T-helper 1 cell treated with Interleukin-12 subunit alpha and Interleukin-12 subunit beta and Interleukin-4 antibody, amounts not matched to agents 30 μg/mL and 1 μg/mL, for 36 hours (primary cell): Measurements from ENCODE around the gene CAB39L.

Source experiments
- H3K27ac Mint-ChIP-seq: one replicate; pipeline ENCODE4 v1.8.0; 2021; ENCODE audit warnings: mild to moderate bottlenecking, mixed read lengths
- H3K27me3 Mint-ChIP-seq: one replicate; pipeline ENCODE4 v1.8.0; 2021; ENCODE audit warnings: low read depth, mixed read lengths
- H3K36me3 Mint-ChIP-seq: one replicate; pipeline ENCODE4 v1.8.0; 2021; ENCODE audit warnings: low read depth, mixed read lengths
- H3K4me1 Mint-ChIP-seq: one replicate; pipeline ENCODE4 v1.8.0; 2021; ENCODE audit warnings: low read depth, mixed read lengths
- H3K4me3 Mint-ChIP-seq: one replicate; pipeline ENCODE4 v1.8.0; 2021; ENCODE audit warnings: mild to moderate bottlenecking, moderate library complexity, mixed read lengths
- H3K9me3 Mint-ChIP-seq: one replicate; pipeline ENCODE4 v1.8.0; 2021; ENCODE audit warnings: mixed read lengths

Gene CAB39L

DNA sequence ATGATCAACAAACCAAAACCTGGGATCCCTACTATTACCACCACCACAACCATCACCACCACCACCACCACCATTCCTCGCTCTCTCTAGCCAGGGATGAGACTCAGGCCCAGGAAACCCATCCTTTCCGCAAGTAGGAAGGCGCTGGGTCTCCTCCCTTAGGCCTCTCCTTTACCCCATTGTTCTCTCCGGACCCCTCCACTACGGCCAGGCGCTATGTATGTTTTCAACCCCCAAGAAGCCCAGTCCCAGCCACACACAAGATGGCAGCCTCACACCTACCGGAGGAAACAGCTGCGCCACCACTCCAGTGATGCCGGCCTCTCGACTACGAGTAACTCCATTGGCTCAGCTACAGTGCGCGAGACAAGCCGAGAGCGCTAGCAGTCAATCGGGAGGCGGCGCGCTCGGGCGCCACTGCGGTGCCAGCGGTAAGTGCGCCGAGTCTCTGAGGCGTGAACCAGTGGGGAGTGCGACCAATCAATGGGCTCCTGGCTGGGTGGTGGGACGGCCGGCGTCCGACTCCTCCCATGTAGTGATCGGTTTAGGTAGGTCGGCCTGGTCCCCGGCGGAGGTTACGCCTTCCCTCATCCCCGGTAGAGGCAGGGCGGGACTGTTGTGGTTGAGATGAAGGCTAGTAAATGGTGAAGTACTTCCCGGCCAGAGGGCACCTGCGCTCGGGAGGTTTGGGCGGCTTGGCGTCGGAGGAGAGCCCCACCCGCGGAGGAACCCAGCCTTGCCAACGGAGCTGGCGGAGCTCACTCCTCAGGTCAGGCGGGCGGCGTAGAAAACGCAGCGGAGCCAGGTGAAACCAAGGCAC lies at the start of gene CAB39L, which contains the start of gene SETDB2:
CAB39L (minus strand) TSS at position 361 of the 820 bp plus-strand sequence. CDS start 61,154 bp downstream, outside the sequence.
SETDB2 (plus strand) TSS at position 571 of the 820 bp plus-strand sequence. CDS start 7,620 bp downstream, outside the sequence.
- H3K36me3 Mint-ChIP-seq, result peaks cover 6% of the 10 kb centered on the region
- H3K4me3 Mint-ChIP-seq, result peak within 1 kb of the TSS; percentile 94
- H3K27ac Mint-ChIP-seq, result peak within 1 kb of the TSS; percentile 99
- no peaks in the 10 kb centered on the region for H3K9me3 Mint-ChIP-seq
- H3K27me3 Mint-ChIP-seq, result peaks cover 2% of the 10 kb centered on the region
- H3K4me1 Mint-ChIP-seq, result peaks cover 32% of the 10 kb centered on the region

DNA sequence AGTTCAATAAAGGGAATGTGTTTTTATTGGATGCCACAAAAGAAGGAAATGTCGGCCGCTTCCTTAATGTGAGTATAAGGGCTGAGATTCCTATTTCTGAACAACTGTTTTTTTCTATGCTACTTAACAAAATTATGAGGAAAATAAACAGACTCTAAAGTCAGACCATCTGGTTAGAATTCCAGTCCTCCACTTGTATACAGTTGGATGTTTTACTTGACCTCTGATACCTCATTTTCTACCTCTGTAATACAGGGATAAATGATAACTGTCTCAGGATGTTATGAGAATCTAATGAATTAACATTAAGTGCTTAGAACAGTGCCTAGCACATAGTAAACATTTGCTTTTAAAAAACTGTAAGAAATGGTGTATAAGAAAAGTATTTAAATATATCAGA lies 44.7 kb upstream of the CAB39L start:
- peaks cover 2% of the 10 kb centered on the region for H3K4me1 Mint-ChIP-seq
- no peaks in the 10 kb centered on the region for H3K9me3 Mint-ChIP-seq
- H3K4me3 Mint-ChIP-seq, result no peak overlapping the region
- H3K36me3 Mint-ChIP-seq, result peaks cover 15% of the 10 kb centered on the region
- no peaks in the 10 kb centered on the region for H3K27me3 Mint-ChIP-seq
- H3K27ac Mint-ChIP-seq, result no peak overlapping the region

DNA sequence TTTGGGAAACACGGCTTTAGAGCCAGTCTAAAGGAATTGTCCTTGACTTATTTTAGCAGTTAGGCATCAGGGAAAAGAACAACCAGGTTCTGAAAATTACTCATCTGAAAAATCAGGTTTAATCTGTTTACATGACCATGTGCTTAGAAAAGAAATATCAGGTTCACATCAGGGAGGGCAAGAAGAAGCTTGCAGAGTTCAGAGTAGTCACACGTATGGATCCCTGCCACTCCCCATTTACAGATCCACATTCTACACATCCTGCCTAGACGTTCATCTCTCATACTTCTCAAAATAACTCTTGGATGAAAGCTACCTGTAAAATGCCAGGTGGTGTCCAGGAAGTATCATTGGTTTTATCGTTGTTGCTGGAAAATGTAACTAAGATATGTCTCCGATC lies 37.9 kb upstream of the CAB39L start:
- no peak overlapping the region for H3K4me3 Mint-ChIP-seq
- peaks cover 27% of the 10 kb centered on the region for H3K36me3 Mint-ChIP-seq
- no peaks in the 10 kb centered on the region for H3K27me3 Mint-ChIP-seq
- H3K27ac Mint-ChIP-seq, result no peak overlapping the region
- H3K4me1 Mint-ChIP-seq, result no peaks in the 10 kb centered on the region
- H3K9me3 Mint-ChIP-seq, result no peaks in the 10 kb centered on the region

DNA sequence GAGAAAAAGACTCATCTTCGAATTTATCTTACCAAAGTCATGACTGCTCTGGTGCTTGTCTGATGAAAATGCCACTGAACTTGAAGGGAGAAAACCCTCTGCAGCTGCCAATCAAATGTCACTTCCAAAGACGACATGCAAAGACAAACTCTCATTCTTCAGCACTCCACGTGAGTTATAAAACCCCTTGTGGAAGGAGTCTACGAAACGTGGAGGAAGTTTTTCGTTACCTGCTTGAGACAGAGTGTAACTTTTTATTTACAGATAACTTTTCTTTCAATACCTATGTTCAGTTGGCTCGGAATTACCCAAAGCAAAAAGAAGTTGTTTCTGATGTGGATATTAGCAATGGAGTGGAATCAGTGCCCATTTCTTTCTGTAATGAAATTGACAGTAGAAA lies 32.7 kb upstream of the CAB39L start:
- H3K27ac Mint-ChIP-seq, result no peak overlapping the region
- H3K4me1 Mint-ChIP-seq, result peaks cover 1% of the 10 kb centered on the region
- no peaks in the 10 kb centered on the region for H3K27me3 Mint-ChIP-seq
- H3K36me3 Mint-ChIP-seq, result peaks cover 19% of the 10 kb centered on the region
- no peaks in the 10 kb centered on the region for H3K9me3 Mint-ChIP-seq
- no peak overlapping the region for H3K4me3 Mint-ChIP-seq

DNA sequence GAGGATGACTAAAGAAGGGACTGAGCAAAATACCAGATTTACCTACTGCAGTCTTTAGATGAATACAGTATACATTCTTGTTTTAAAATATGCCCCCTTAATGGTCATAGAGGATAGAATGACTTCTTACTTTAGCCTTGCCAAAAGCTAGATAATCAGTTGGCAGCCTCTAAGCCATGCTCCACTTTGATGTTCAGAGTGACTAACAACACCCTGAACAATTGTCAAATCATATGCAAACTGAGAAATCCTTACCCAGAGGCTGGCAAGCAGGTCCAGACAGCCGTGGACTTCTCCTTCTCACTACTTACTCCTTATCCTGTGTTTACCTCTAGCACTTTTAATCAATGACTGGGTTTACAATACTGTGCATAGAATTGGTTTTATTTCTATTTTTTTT lies 28.3 kb upstream of the CAB39L start:
- Mint-ChIP-seq H3K9me3 (no peaks in the 10 kb centered on the region), H3K4me1 (peaks cover 3% of the 10 kb centered on the region), H3K27ac (no peak overlapping the region), H3K27me3 (no peaks in the 10 kb centered on the region), H3K4me3 (no peak overlapping the region), H3K36me3 (peaks cover 30% of the 10 kb centered on the region)

- Mint-ChIP-seq H3K27me3 (no peaks in the 10 kb centered on the region), H3K4me3 (no peak overlapping the region), H3K27ac (no peak overlapping the region), H3K4me1 (peaks cover 2% of the 10 kb centered on the region), H3K36me3 (peaks cover 58% of the 10 kb centered on the region), H3K9me3 (peaks cover 16% of the 10 kb centered on the region)
These were observed 22.5 kb upstream of the CAB39L start for GRCh38 chr13:49466292-49466838.

DNA sequence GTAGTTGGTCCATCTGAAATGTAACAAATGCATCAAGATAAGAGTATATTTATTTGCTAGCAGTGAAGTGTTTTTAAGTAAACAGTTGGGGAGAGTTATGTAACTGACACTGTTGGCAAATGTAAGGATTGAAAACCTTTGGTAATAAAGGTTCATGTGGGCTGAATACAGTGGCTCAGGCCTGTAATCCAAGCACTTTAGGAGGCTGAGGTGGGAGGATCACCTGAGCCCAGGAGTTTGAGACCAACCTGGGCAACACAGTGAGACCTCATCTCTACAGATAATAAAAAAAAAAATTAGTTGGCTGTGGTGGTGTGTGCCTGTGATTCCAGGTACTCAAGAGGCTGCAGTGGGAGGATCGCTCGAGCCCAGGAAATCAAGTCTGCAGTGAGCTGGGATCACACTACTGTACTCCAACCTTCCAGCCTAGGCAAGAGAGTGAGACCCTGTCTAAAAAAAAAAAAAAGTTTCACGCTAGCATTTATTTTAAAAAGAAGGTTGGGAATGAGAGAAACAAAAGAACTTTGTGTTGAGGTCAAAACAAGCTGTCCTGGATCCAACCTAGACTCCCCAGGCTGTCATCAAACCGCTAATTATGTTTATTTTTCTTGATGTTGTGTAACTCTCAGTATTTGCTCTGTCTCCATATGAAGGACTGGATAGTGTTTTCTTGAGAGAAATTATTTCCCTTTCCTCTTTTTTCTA lies 20.9 kb upstream of the CAB39L start:
- Mint-ChIP-seq H3K9me3 (peaks cover 16% of the 10 kb centered on the region), H3K36me3 (peaks cover 66% of the 10 kb centered on the region), H3K4me1 (peaks cover 2% of the 10 kb centered on the region), H3K4me3 (no peak overlapping the region), H3K27ac (no peak overlapping the region), H3K27me3 (no peaks in the 10 kb centered on the region)

DNA sequence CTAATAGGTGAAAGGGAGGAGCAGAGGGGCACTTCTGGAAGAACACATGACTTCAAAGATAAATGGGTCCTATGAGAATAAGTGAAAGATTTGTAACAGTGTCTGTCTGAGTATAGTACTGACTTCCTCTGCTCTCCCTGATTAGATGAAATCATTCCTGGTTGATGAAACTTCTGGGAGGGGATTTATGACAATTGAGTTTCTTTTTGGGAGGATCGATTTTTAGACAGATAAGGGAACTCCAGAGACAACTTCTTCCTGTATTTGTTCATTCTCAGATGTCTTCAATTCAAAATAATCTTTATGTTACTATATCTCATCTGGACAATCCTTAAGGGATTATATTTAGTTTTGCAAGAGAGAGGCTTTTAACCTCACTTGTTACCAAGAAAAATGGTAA lies 20.2 kb upstream of the CAB39L start:
- H3K27me3 Mint-ChIP-seq, result no peaks in the 10 kb centered on the region
- peaks cover 59% of the 10 kb centered on the region for H3K36me3 Mint-ChIP-seq
- peaks cover 16% of the 10 kb centered on the region for H3K9me3 Mint-ChIP-seq

DNA sequence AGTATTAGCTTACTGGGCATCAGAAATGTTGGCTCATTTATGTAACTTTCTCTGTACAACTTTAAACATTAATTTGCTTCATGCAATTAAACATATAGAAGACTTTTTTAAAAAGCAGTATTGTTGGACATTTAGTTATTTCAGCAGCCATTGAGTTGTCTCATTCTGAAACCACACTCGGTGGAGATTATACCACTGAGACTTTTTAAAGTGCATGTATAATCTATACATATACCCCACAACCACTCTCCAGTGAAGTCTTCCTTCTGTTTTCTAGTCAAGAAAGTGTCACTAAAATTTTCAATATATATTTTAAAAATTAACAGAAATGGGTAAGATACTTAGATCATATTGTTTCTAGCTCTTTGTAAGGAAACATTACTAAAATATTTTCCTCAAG lies 15.7 kb upstream of the CAB39L start:
- Mint-ChIP-seq H3K4me3 (no peak overlapping the region), H3K27ac (no peak overlapping the region), H3K4me1 (peaks cover 9% of the 10 kb centered on the region), H3K36me3 (peaks cover 48% of the 10 kb centered on the region), H3K9me3 (peaks cover 16% of the 10 kb centered on the region), H3K27me3 (no peaks in the 10 kb centered on the region)

More for the DNA sequence above, 20.2 kb upstream of the CAB39L start:
- H3K4me3 Mint-ChIP-seq, result no peak overlapping the region
- peaks cover 2% of the 10 kb centered on the region for H3K4me1 Mint-ChIP-seq
- H3K27ac Mint-ChIP-seq, result no peak overlapping the region

DNA sequence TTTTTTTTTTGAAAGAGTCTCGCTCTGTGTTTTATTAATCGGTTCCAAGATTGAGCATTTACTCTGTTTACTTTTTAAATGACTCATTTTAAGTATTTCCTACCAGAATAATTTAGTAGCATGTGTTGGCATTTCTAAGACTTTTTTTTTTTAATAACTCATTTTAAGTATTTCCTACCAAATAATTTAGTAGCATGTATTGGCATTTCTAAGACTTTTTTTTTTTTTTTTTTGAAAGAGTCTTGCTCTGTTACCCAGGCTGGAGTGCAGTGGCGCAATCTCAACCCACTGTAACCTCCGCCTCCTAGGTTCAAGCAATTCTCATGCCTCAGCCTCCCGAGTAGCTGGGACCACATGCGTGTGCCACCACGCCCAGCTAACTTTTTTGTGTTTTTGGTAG lies 13.4 kb upstream of the CAB39L start:
- Mint-ChIP-seq H3K4me3 (no peak overlapping the region), H3K9me3 (peaks cover 3% of the 10 kb centered on the region), H3K27me3 (no peaks in the 10 kb centered on the region), H3K27ac (no peak overlapping the region), H3K4me1 (peaks cover 17% of the 10 kb centered on the region), H3K36me3 (peaks cover 32% of the 10 kb centered on the region)

- H3K9me3 Mint-ChIP-seq, result no peaks in the 10 kb centered on the region
- H3K4me1 Mint-ChIP-seq, result peaks cover 17% of the 10 kb centered on the region
- H3K27ac Mint-ChIP-seq, result no peak overlapping the region
- peaks cover 23% of the 10 kb centered on the region for H3K36me3 Mint-ChIP-seq
- no peaks in the 10 kb centered on the region for H3K27me3 Mint-ChIP-seq
- H3K4me3 Mint-ChIP-seq, result no peak overlapping the region
These were observed 12.3 kb upstream of the CAB39L start for GRCh38 chr13:49456156-49456555.

- Mint-ChIP-seq H3K4me3 (no peak overlapping the region), H3K4me1 (peaks cover 21% of the 10 kb centered on the region), H3K36me3 (peaks cover 16% of the 10 kb centered on the region), H3K27ac (no peak overlapping the region), H3K27me3 (no peaks in the 10 kb centered on the region), H3K9me3 (no peaks in the 10 kb centered on the region)
These were observed 11.1 kb upstream of the CAB39L start for GRCh38 chr13:49455007-49455398.

DNA sequence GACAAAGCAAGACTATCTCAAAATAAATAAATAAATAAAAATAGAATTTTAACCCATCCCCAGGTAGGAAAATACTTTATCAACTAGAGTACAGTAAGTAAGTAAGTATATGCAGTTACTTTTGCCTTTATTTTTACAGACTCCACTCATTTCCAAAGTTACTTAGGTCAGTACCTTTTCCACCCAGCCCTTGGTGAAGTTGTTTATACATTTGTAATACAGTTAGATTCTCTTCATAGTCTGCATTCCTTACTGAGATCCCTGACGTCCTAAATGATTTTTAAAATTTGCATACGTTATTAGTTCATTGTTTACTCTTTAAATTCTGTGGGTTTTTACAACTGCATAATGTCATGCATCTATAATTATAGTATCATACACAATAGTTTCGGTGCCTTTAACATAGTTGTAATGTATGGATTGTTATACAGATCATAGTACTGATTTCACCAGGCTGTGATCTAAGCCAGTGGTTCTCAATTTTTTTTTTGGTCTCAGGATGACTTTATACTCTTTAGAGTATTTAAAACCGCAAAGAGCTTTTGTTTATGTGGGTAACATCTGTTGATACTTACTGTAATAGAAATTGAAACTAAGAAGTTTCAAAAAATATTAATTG lies 10.6 kb upstream of the CAB39L start:
- Mint-ChIP-seq H3K27me3 (no peaks in the 10 kb centered on the region), H3K9me3 (no peaks in the 10 kb centered on the region), H3K4me1 (peaks cover 25% of the 10 kb centered on the region), H3K36me3 (peaks cover 19% of the 10 kb centered on the region), H3K27ac (peak overlapping the region; percentile 71), H3K4me3 (peak overlapping the region; percentile 35)

- Mint-ChIP-seq H3K9me3 (no peaks in the 10 kb centered on the region), H3K4me1 (peaks cover 27% of the 10 kb centered on the region), H3K36me3 (peaks cover 22% of the 10 kb centered on the region), H3K4me3 (no peak overlapping the region), H3K27me3 (no peaks in the 10 kb centered on the region), H3K27ac (no peak overlapping the region)
These were observed 9.6 kb upstream of the CAB39L start for GRCh38 chr13:49453465-49453864.
